ENCODE results near the gene MT1HL1.

DNA sequence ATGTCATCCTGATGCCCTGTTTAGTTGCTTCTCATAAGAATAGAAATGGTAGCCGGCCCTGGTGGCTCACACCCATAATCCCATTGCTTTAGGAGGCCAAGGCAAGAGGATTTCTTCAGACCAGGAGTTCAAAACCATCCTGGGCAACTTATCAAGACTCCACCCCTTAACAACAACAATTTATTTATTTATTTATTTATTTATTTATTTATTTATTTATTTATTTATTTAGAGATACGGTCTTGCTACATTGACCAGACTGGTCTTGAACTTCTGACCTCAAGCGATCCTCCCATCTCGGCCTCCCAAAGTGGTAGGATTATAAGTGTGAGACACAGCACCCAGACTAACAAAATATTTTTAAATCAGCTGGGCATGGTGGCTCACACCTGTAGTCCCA, 4.0 kb downstream of the MT1HL1 start:
- TF ChIP-seq, protein P1, sequence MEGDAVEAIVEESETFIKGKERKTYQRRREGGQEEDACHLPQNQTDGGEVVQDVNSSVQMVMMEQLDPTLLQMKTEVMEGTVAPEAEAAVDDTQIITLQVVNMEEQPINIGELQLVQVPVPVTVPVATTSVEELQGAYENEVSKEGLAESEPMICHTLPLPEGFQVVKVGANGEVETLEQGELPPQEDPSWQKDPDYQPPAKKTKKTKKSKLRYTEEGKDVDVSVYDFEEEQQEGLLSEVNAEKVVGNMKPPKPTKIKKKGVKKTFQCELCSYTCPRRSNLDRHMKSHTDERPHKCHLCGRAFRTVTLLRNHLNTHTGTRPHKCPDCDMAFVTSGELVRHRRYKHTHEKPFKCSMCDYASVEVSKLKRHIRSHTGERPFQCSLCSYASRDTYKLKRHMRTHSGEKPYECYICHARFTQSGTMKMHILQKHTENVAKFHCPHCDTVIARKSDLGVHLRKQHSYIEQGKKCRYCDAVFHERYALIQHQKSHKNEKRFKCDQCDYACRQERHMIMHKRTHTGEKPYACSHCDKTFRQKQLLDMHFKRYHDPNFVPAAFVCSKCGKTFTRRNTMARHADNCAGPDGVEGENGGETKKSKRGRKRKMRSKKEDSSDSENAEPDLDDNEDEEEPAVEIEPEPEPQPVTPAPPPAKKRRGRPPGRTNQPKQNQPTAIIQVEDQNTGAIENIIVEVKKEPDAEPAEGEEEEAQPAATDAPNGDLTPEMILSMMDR (IDR thresholded peaks at IDR 0.05; ENCODE audit: low read depth, low read length, poor library complexity, severe bottlenecking), result no peak
- TF ChIP-seq EZH2phosphoT487 (IDR thresholded peaks at IDR 0.05; ENCODE audit: borderline replicate concordance, low read length), result no peak
